HEK293T (cell line): ENCODE results near the gene STPG4.
"Not testable (repeated sequence)": the region's sequence is repeated elsewhere in the genome, so short reads cannot be mapped to it uniquely, and the experiment has no call there.

Experiments used
- CTCF ChIA-PET: fragments of 350-600 bp; formaldehyde crosslinking; extraction: SDS; loops from one replicate; lab custom pipeline; 2021; ENCODE audit warnings: antibody characterized with exemption, inconsistent platforms; lab: Yijun Ruan, JAX
- POLR2A ChIA-PET: fragments of 350-600 bp; formaldehyde crosslinking; extraction: SDS; loops from one replicate; lab custom pipeline; 2020; ENCODE audit warnings: antibody characterized with exemption, inconsistent platforms; lab: Yijun Ruan, JAX
- DNase-seq: peaks from one replicate; pipeline ENCODE4 v3.0.0; 2012; ENCODE audit warnings: mixed read lengths; ENCODE audit errors: extremely low spot score
- ARNT ChIP-seq: fragments of 450-650 bp; IDR thresholded peaks from 2 replicates; pipeline ENCODE4 v1.6.1; 2017; ENCODE audit warnings: mild to moderate bottlenecking
- BHLHE40 ChIP-seq: fragments of 450-650 bp; IDR thresholded peaks from 2 replicates; pipeline ENCODE4 v1.6.1; 2016; ENCODE audit warnings: mild to moderate bottlenecking, moderate library complexity, borderline replicate concordance
- CTBP1 ChIP-seq: fragments of 450-650 bp; IDR thresholded peaks from 2 replicates; pipeline ENCODE4 v1.6.1; 2016; ENCODE audit warnings: borderline replicate concordance
- ELF4 ChIP-seq: fragments of 450-650 bp; IDR thresholded peaks from 2 replicates; pipeline ENCODE4 v1.6.1; 2017; ENCODE audit warnings: antibody characterized with exemption
- FOXA1 ChIP-seq: fragments of 450-650 bp; IDR thresholded peaks from 2 replicates; pipeline ENCODE4 v1.6.1; 2016; ENCODE audit warnings: mild to moderate bottlenecking
- FOXK2 ChIP-seq: fragments of 450-650 bp; IDR thresholded peaks from 2 replicates; pipeline ENCODE4 v1.6.1; 2016; ENCODE audit warnings: mild to moderate bottlenecking
- FOXM1 ChIP-seq: fragments of 450-650 bp; IDR thresholded peaks from 2 replicates; pipeline ENCODE4 v1.6.1; 2017; ENCODE audit warnings: mild to moderate bottlenecking, borderline replicate concordance
- HDGF ChIP-seq: fragments of 450-650 bp; IDR thresholded peaks from 2 replicates; pipeline ENCODE4 v1.6.1; 2017; ENCODE audit warnings: antibody characterized with exemption, borderline replicate concordance
- L3MBTL2 ChIP-seq: fragments of 450-650 bp; conservative IDR thresholded peaks from 2 replicates; pipeline ENCODE4 v1.6.1; 2016; ENCODE audit warnings: mild to moderate bottlenecking
- LEF1 ChIP-seq: fragments of 450-650 bp; IDR thresholded peaks from 2 replicates; pipeline ENCODE4 v1.6.1; 2017; ENCODE audit warnings: mild to moderate bottlenecking, borderline replicate concordance
- NFRKB ChIP-seq: fragments of 450-650 bp; IDR thresholded peaks from 2 replicates; pipeline ENCODE4 v1.6.1; 2016; ENCODE audit warnings: mild to moderate bottlenecking, moderate library complexity
- SP1 ChIP-seq: fragments of 450-650 bp; IDR thresholded peaks from 2 replicates; pipeline ENCODE4 v1.6.1; 2017
- SUZ12 ChIP-seq: fragments of 450-650 bp; IDR thresholded peaks from 2 replicates; pipeline ENCODE4 v1.6.1; 2016; ENCODE audit warnings: mild to moderate bottlenecking
- TARDBP ChIP-seq: fragments of 450-650 bp; IDR thresholded peaks from 2 replicates; pipeline ENCODE4 v1.6.1; 2016
- ZNF384 ChIP-seq: fragments of 450-650 bp; IDR thresholded peaks from 2 replicates; pipeline ENCODE4 v1.6.1; 2016
- TF ChIP-seq, protein P1 (sequence below): fragments of 450-650 bp; IDR thresholded peaks from 2 replicates; pipeline ENCODE4 v1.6.1; 2016

The STPG4 gene

DNA sequence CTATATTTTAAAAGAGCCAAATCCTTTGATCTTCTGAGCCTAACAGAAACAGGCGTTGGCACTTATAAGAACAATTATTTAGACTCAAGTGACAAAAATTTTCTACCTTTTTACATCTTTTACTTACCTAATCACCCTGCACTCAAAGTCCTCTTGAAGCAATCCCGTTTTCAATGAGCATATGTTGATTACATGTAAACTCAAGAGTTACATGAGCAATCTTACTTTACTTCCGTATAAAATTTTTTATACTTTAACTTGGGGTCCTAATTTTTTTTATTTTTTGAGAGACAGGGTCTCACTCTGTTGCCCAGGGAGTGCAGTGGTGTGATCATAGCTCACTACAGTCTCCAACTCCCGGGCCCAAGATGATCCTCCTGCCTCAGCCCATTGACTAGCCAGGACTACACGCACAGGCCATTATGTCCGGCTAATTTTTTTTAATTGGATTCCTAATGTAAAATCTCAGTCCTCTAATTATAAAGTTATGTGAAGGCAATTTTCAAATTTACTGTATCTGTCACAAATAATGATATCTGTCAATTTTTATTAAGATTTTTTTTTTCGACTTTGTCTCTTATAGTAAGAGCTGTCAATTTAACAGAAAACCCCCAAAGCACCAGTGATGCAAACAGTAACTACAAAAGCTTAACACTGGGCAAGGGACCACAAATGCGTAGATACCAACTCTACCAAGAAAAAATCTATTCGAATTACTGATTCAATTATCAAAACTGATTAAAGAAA, 19.1 kb upstream of the STPG4 start:
- POLR2A ChIA-PET: interaction anchor here (0.5 to 1.2 kb wide), 2 partner anchors 16 to 139 kb away, joined by 3 read pairs; no protein-coding TSS in a partner anchor
- TF ChIP-seq, protein P1, sequence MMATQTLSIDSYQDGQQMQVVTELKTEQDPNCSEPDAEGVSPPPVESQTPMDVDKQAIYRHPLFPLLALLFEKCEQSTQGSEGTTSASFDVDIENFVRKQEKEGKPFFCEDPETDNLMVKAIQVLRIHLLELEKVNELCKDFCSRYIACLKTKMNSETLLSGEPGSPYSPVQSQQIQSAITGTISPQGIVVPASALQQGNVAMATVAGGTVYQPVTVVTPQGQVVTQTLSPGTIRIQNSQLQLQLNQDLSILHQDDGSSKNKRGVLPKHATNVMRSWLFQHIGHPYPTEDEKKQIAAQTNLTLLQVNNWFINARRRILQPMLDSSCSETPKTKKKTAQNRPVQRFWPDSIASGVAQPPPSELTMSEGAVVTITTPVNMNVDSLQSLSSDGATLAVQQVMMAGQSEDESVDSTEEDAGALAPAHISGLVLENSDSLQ: no peak
- no peak for TF ChIP-seq SP1
- TF ChIP-seq ARNT: no peak
- no peak for TF ChIP-seq FOXK2
- TF ChIP-seq HDGF: no peak
- no peak for TF ChIP-seq NFRKB
- TF ChIP-seq BHLHE40: no peak
- no peak for TF ChIP-seq SUZ12
- no peak for TF ChIP-seq TARDBP
- TF ChIP-seq LEF1: no peak
- no peak for TF ChIP-seq CTBP1
- TF ChIP-seq FOXA1: no peak
- no peak for TF ChIP-seq FOXM1
- TF ChIP-seq ZNF384: no peak
- TF ChIP-seq L3MBTL2: no peak
- no peak for TF ChIP-seq ELF4
- CTCF ChIA-PET: interaction anchor here (0.6 kb wide), 1 partner anchor 91 kb away, joined by 3 read pairs; no protein-coding TSS in a partner anchor
- no peak for DNase-seq

DNA sequence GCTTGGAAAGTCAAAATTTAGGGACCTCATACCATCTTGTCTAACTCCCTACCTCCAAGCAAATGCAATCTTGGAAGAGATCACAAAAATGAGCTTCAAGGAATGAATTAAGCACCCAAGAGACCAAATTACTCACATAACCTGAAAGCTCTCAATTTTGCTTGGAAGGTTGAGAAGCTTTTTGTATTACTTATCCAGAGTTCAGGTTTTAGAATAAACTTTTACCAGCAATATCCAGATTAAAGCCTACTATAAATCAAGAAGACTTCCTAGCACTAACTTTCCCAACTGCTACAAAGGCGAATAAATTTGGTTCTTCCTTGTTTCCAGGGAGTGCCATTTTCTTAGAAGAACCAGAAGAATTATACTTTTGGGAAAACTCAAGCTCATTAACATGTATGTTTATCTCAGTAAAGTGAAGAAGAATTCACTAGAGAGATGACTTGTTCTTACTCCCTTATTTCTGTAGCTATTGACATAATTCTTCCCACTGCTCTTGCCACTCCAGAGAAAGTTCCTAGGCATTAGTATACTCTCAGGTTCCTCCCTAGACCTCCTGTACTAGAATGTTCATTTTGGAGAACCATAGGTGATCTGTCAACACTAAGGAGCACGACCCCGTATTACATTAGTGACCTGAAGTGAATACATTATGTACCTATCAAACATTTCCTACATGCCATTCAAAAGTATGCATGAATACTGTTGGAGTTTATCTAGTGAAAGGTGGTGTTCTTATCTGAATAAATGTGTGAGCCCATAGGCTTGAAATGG, 18.0 kb upstream of the STPG4 start:
- ChIA-PET POLR2A (interaction anchor here (1.2 to 1.3 kb wide), 2 partner anchors 50 to 54 kb away, joined by 3 read pairs; no protein-coding TSS in a partner anchor), CTCF (interaction anchor here (0.9 kb wide), 1 partner anchor 162 kb away, joined by 3 read pairs; no protein-coding TSS in a partner anchor)
- no peak for DNase-seq
- TF ChIP-seq FOXM1 (no peak), NFRKB (no peak), SUZ12 (no peak), SP1 (no peak), CTBP1 (no peak), HDGF (no peak)
- TF ChIP-seq, protein P1: no peak

DNA sequence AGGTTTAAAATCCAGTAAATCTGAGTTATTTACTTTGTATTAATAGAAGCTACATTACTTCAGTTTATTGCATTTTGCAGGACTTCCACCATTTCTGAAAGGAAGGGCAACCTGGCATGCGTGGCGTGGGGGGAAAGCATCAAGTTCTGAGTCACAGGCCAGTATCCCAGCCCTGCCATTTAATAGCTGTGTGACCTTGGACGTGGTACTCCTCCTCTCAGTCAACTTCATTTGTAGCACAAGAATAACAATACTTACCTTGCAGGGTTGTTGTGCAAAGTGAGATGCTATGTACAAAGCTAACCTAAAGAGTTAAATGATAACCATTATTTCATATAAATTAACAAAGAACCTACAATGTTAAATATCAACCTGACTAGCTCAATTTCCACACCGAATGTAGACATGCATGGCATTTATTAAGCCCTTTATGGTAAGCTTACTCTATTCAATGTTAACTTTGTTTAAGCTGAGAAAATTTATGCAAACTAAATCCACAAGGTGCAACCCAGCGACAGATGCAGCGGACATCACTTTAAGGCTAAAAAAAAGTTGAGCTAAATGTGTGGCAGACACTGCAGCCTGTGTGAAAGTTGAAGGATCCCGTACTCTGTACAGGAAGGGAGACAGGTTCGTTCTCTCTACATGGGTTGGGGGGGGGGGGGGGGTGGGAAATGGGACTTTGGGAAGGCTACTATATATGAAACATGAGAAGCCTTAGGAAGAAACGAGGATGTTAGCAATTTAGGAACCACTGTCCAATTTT, 17.2 kb upstream of the STPG4 start:
- DNase-seq: no peak
- POLR2A ChIA-PET: interaction anchor here (1.2 to 1.3 kb wide), 2 partner anchors 51 to 55 kb away, joined by 3 read pairs; no protein-coding TSS in a partner anchor
- TF ChIP-seq CTBP1 (no peak), L3MBTL2 (no peak), FOXK2 (no peak), HDGF (no peak), TARDBP (no peak), SUZ12 (no peak), BHLHE40 (no peak), LEF1 (no peak), SP1 (no peak), ZNF384 (no peak)
- TF ChIP-seq, protein P1: no peak
- CTCF ChIA-PET: interaction anchor here (0.9 kb wide), 1 partner anchor 163 kb away, joined by 3 read pairs; no protein-coding TSS in a partner anchor

DNA sequence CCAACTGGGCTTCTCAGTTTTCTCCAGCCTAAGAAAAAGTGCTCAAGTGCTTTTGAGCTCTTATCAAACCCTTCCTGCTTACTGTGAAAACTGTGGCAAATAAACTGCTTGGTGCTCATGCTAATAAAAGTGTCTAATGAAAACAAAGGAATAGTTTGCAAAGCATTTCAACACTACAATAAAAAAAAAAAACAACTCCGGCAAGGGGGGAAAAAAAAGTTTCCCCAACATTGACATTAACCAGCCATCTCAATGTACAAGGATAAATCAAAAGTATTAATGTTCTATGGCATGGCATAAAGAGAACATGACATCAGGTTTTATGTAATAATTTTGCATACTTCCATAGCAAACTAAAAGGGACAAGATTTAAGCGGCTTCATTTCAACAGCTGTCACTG, 14.7 kb upstream of the STPG4 start:
- POLR2A ChIA-PET: no interaction called here
- no peak for TF ChIP-seq ELF4
- TF ChIP-seq ARNT: no peak
- no peak for TF ChIP-seq FOXA1
- TF ChIP-seq ZNF384: peak; percentile 56
- TF ChIP-seq, protein P1: 0 out of 2 replicates have a peak, but pooled peaks have one; percentile 5
- no peak for TF ChIP-seq L3MBTL2
- CTCF ChIA-PET: interaction anchor here (0.7 kb wide), 1 partner anchor 270 kb away, joined by 3 read pairs; no protein-coding TSS in a partner anchor
- DNase-seq: no peak

DNA sequence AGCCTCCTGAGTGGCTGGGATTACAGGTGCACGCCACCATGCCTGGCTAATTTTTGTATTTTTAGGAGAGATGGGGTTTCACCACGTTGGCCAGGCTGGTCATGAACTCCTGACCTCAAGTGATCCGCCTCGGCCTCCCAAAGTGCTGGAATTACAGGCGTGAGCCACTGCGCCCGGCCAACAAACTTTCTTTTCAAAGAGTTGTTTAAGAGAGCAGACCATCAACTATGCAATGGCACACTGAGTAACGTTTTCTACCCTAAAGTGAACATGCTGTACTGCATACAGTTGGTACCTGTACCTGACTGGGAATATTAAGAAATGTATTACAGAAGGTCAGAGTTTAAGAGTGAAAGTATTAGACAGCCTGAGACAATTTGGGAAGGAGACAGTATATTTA, 13.8 kb upstream of the STPG4 start:
- CTCF ChIA-PET, POLR2A ChIA-PET, DNase-seq: not testable (repeated sequence)
